Left forelimb (tissue), 1 donor: Measurements from ENCODE around the gene PRKCE.

Experiments
- DNase-seq: peaks from one replicate; pipeline ENCODE4 v3.0.0-alpha.2; 2018; ENCODE audit warnings: low spot score

Gene PRKCE

GRCh38 chr2:45964906-45965305, 313.4 kb downstream of the PRKCE start:
- DNase-seq: no peak

DNA sequence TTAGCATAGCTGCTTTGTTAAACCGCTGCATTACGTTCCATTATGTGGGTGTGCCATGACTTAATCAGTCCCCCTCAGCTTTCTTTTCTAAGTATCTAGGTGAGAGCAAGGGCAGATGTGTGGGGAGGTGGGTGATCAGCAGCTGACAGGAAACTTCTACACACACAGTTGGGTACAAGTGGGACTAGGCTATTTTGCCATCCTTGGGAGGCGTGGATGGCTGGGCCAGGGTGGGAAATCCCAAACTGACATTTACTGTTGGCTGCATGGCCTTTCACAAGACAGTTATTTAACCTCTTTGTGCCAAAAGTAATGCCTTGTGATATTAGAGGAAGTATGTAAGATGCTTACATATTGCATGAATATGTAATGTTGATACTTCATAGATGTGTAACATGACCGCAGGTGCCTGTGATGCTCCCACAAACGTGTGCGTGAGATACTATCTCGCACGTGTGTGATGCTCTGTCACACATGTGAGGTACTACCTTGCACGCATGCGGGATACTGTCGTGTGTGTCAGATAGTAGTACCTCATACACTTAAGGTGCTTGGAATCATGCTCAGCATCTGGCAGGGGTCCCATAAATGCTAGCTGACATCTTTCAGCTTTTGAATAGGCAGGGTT, 314.5 kb downstream of the PRKCE start:
- DNase-seq: no peak

- DNase-seq: no peak
Observed at GRCh38 chr2:45968946-45969584, 317.6 kb downstream of the PRKCE start.

DNA sequence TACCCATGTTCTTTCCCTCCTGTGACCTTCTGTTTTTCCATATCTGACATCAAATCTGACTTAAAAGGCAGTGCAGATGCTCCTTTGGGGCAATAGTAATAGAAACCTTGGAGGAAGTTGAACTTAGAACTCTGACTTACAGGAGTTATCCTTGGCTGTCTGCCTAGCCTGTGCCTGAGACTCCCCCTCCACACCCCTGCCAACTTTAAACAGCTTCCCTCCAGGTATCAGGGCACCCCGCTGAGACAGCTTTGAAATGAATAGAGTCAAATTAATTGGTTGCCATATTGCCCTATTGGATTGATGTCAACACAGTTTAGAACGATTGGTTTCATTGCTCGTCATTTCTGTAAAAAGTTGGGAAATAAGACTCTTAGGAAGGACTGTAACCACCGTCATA, 322.0 kb downstream of the PRKCE start:
- DNase-seq: no peak

- no peak for DNase-seq
Observed at GRCh38 chr2:45974056-45974455, 322.6 kb downstream of the PRKCE start.

DNA sequence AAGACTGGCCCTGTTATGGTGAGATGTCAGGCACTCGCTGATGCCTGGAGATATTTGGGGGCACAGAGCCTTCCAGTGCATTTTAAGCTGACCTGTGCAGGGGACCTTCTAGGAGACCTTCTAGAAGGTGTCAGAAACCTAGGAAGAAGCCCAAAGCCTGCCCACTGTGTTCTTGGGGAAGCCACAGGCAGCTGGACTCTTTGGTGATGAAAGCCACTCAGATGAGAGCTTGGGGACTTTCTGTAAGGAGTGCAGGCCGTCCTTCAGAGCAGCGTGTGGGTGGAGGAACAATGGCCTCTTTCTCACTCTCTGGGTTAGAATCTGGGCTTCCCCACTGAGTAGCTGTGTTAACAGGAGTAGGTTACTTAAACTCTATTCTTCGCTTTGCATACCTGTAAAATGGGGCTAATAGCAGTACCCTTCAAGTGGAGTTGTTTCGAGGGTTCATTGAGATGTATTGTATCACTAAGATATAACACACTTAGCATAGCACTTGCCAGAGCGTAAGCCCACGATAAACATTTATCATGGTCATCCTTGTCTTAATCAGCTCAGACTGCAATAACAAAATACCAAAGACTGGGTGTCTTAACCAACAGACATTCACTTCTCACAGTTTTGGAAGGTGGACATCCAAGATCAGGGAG, 323.4 kb downstream of the PRKCE start:
- no peak for DNase-seq

GRCh38 chr2:45975752-45976517, 324.5 kb downstream of the PRKCE start:
- no peak for DNase-seq

DNA sequence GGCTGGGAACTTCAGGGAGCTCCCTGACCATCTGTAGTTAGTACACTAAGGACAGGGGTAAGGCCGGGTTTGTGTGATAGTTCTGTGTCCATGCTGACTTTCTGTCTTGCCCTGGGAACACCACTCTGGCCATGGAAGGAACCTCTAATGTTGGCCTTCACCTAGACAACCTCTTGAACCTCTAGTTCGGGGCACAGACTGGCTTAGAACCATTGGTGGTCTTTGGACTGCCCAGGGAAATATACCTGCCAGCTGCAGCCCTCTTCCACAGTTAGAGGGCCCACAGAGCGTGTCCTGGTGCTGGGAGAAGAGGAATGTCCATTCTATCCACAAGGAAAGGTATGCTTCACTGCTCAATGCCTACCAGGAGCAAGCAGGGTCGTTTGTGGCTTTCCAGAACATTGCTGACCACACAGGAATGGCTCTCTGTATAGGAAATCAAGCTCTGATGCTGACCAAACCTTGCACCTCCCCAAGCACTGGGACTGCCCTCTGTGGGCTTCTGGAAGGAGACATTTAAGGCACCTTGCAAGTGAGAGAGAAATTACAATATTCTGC, 326.9 kb downstream of the PRKCE start:
- no peak for DNase-seq

GRCh38 chr2:45979065-45979464, 327.6 kb downstream of the PRKCE start:
- DNase-seq: no peak

GRCh38 chr2:45980161-45980865, 328.8 kb downstream of the PRKCE start:
- DNase-seq: no peak

- no peak for DNase-seq
Observed at GRCh38 chr2:45981384-45981930, 330.0 kb downstream of the PRKCE start.

DNA sequence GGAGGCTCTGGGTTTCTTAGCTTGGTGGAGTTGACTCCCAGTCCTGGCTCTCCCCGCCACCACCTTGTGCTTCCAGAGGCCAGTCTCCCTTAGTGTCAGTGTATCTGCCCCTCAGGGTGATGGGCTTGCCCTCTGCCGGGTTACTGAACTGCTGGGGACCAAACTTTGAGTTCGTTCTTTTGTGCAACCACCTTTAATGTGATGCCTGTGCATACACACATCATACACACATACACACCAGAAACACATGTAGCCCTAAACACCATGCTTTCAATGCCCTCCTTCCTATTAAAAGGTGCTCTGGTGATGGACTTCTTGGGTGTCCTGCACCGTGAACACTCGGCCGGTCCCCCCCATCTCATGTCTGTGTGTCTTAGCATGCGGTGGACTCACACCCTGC, 330.6 kb downstream of the PRKCE start:
- no peak for DNase-seq

GRCh38 chr2:45983213-45983612, 331.7 kb downstream of the PRKCE start:
- no peak for DNase-seq

DNA sequence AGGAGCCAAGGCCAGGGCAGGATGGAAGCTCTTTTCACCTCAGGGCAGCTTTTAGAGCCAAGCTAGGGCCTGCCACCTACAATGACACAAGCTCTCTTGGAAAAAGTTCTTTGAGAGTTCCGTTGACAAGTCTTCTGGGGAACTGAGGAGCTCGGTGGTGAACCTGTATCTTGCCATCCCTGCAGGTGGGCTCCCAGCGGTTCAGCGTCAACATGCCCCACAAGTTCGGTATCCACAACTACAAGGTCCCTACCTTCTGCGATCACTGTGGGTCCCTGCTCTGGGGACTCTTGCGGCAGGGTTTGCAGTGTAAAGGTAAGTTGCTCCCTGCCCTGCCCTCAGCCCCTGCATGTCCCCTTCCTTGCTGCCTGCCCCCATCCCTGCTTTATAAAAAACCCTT, 332.9 kb downstream of the PRKCE start:
- DNase-seq: no peak

DNA sequence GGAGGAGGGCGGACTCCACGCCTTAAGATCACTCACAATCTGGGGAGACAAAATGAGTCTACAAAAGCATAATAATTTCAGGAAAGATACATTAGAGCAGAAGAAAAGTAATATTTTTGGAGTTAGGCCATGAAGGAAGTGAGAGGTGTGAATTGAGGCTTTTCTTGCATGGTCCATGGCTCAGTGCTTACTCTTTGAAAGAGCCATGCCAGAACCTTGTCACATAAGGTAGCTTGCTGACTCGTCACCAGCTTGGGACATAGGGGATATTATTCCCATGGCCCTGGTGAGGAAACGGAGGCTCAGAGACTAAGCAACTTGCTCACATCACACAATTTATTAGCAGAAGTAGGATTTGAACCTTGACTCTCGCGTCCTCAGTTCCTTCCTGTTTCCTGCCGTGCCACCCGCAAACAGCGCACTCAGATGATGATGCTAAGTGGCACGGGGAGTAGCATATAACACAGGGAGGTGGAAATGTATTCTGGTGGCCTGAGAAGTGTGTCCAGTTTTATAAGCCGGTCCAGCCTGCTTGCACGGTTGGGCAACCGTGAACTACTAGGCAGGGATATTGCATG, 333.5 kb downstream of the PRKCE start:
- DNase-seq: no peak

DNA sequence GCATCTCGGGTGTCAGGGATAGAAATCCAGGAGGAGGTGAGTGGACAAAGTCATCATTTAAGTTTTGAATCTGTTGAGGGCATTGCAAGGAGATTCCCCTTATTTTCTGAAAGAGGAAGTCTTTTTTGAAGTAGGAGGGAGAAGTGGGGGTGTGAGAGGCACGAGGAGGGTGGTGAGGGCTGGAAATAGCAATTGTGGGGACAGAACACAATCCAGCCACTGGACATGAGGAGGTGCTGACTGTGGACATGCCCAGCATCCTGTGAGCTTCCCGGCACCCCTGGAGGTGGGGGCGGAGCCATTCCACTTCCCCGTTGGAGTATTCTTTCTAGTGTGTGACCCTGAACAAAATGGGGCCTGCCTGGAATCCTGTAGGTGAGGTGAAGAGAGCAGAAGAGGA, 335.0 kb downstream of the PRKCE start:
- DNase-seq: no peak

- DNase-seq: no peak
Observed at GRCh38 chr2:45987856-45988255, 336.4 kb downstream of the PRKCE start.

DNA sequence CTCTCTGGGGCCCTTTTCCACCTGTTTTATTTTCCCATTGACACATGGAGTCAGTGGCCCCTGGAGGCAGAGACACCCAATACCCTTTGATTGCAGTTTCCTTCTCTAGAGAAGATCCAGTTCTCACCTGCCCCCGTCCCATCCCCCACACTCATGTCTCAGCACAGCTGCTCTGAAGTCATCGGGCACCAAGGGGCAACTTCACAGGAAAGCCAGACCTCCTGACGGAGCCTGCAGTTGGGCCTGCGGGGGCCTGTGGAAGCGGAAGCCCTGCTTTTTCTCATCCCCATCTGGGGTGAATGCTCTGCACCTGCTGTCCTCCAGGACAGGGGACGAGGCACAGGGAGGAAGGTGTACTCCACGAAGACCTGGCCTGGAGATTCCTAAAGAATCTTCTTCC, 337.4 kb downstream of the PRKCE start:
- no peak for DNase-seq

DNA sequence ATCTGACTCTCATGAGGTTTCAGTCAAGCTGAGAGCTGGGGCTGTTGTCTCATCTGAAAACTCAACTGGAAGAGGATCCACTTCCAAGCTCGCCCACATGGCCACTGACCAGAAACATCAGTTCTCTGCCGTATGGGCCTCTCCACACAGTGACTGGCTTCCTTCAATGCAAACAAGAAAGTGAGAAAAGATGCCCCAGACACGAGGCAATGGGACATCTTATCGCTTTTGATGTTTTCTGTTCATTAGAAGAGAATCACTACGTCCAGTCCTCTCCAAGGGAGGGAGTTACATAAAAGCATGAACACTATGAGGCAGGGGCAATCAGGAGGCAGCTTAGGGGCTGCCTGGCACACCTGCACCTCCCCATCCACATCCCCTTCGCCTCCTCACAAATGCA, 338.7 kb downstream of the PRKCE start:
- no peak for DNase-seq

- DNase-seq: no peak
Observed at GRCh38 chr2:45992021-45992740, 340.7 kb downstream of the PRKCE start.
